WERI-Rb-1 (cell line): ENCODE data around the gene LTB4R2.

Experiments
- DNase-seq: peaks from one replicate; pipeline ENCODE4 v3.0.0-alpha.2; 2020
- H3K27ac ChIP-seq: fragments of 250-450 bp; sonication (Bioruptor Pico); 2 replicates; pipeline ENCODE4 v1.5.1; 2020; ENCODE audit warnings: mild to moderate bottlenecking, moderate library complexity
- H3K27me3 ChIP-seq: fragments of 250-450 bp; sonication (Bioruptor Pico); 2 replicates; pipeline ENCODE4 v1.5.1; 2021; ENCODE audit warnings: mild to moderate bottlenecking, low read depth, moderate library complexity; ENCODE audit not compliant: insufficient read depth, severe bottlenecking
- H3K36me3 ChIP-seq: fragments of 250-450 bp; sonication (Bioruptor Pico); 2 replicates; pipeline ENCODE4 v1.5.1; 2020; ENCODE audit warnings: mild to moderate bottlenecking, moderate library complexity
- H3K4me3 ChIP-seq: 2 replicates; pipeline ENCODE4 v1.5.1; 2011; ENCODE audit warnings: low read depth, mild to moderate bottlenecking, control low read depth, low read length
- H3K9me3 ChIP-seq: fragments of 250-450 bp; sonication (Bioruptor Pico); 2 replicates; pipeline ENCODE4 v1.5.1; 2021; ENCODE audit warnings: mild to moderate bottlenecking, moderate library complexity; ENCODE audit not compliant: severe bottlenecking
- TF ChIP-seq, protein P1 (sequence below): IDR thresholded peaks from 2 replicates; pipeline ENCODE4 v1.5.1; 2011; ENCODE audit warnings: low read depth, mild to moderate bottlenecking, control low read depth, inconsistent platforms, low read length

The LTB4R2 gene

DNA sequence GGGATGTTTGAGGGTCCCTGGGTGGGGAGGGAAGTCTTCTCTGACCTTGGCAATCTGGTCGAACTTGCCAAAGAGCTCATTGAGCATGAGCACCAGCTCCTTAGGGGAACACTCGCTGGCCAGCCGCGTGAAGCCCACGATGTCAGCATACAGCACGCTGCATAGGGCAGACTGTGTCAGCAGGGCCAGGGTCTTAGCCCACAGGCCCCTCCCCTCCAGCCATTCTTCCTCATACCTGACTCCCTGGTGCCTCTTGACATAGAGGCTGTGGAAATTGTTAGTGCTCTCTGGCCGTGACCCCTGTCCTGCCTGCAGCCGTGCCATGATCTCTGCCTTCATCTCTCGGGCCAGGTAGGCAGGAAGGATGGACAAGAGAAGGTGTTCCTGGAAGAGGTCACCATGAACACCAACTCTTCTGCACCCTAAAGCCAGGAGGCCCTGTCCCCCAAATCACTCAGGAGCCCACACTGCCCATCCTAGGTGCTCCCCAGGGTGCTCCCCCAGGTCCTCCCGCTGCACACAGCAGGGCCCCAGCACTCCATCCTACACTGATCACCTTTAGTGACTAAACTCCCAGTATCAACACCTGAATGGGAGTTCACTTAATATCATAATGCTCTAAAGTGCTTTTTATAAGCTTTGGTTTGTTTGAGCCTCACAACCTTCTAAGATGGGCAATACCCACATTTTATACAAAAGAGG, 21.2 kb downstream of the LTB4R2 start:
- Histone ChIP-seq H3K36me3 (no peaks in the 10 kb centered on the region), H3K9me3 (no peaks in the 10 kb centered on the region), H3K4me3 (no peak overlapping the region), H3K27me3 (peaks cover 2% of the 10 kb centered on the region), H3K27ac (no peak overlapping the region)
- TF ChIP-seq, protein P1, sequence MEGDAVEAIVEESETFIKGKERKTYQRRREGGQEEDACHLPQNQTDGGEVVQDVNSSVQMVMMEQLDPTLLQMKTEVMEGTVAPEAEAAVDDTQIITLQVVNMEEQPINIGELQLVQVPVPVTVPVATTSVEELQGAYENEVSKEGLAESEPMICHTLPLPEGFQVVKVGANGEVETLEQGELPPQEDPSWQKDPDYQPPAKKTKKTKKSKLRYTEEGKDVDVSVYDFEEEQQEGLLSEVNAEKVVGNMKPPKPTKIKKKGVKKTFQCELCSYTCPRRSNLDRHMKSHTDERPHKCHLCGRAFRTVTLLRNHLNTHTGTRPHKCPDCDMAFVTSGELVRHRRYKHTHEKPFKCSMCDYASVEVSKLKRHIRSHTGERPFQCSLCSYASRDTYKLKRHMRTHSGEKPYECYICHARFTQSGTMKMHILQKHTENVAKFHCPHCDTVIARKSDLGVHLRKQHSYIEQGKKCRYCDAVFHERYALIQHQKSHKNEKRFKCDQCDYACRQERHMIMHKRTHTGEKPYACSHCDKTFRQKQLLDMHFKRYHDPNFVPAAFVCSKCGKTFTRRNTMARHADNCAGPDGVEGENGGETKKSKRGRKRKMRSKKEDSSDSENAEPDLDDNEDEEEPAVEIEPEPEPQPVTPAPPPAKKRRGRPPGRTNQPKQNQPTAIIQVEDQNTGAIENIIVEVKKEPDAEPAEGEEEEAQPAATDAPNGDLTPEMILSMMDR = no peak
- DNase-seq = no peak

DNA sequence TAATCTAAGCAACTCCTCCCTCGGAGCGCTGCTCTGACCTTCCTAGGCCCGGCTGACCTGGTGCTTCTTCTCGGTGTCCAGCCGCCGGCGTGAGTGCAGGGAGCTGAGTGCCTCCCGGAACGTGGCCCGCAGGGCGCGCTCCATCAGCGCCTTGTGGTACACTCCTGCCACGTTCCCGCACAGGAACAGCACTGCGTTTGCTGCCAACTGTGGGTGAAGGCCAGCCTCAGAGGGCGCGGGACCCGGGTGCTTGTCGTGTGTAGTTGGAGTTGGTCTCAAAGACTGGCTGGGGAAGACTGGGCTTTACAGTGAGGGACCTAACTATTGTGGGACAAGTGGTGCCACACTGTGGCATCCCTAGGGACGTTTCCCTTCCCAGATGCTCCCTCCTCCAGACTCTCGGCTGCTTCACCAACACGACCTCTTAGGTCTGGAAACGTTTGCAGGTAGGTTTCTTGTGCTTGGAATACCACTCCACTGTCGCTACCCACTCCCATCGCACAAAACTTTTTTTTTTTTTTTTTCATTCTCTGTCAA, 21.9 kb downstream of the LTB4R2 start:
- Histone ChIP-seq H3K27ac (no peak overlapping the region), H3K27me3 (peaks cover 2% of the 10 kb centered on the region), H3K9me3 (no peaks in the 10 kb centered on the region), H3K36me3 (no peaks in the 10 kb centered on the region), H3K4me3 (no peak overlapping the region)
- no peak for DNase-seq
- TF ChIP-seq, protein P1 = no peak

DNA sequence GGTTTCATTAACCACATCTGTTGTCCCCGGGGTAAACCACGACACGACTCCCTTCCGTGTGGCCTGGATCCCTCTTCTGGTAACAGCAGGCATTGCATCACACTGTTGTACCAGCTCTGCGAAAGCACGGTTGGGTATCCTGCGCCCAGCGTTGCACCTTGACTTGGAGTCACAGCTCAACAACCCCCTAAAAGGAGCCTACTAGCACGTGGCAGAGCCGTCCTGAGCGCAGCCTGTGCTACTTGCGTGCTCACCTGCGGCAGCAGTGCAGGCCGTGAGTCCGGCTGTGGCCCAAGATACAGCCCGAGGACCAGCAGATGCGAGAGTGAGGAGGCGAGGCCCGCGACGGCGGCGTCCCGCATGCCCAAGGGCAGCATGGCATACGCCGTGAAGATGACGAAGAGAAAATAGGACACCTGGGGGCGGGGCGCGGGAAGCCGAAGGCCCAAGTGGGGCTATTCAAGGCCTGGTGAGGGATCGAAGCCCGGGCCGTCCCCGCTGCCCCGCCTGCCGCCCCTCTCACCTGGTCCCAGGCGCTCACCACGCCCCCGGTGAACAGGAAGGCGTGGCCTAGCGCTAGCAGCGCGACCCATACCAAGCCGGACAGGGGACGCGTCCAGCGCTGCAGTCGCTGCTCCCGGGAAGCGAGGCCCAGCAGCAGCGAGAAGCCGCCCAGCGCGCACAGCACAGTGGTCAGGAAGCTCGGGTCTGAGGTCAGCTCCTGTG, 22.5 kb downstream of the LTB4R2 start:
- DNase-seq = peak; percentile 69
- Histone ChIP-seq H3K27me3 (peaks cover 2% of the 10 kb centered on the region), H3K36me3 (no peaks in the 10 kb centered on the region), H3K4me3 (no peak overlapping the region), H3K27ac (no peak overlapping the region), H3K9me3 (no peaks in the 10 kb centered on the region)
- TF ChIP-seq, protein P1 = peak; percentile 77

DNA sequence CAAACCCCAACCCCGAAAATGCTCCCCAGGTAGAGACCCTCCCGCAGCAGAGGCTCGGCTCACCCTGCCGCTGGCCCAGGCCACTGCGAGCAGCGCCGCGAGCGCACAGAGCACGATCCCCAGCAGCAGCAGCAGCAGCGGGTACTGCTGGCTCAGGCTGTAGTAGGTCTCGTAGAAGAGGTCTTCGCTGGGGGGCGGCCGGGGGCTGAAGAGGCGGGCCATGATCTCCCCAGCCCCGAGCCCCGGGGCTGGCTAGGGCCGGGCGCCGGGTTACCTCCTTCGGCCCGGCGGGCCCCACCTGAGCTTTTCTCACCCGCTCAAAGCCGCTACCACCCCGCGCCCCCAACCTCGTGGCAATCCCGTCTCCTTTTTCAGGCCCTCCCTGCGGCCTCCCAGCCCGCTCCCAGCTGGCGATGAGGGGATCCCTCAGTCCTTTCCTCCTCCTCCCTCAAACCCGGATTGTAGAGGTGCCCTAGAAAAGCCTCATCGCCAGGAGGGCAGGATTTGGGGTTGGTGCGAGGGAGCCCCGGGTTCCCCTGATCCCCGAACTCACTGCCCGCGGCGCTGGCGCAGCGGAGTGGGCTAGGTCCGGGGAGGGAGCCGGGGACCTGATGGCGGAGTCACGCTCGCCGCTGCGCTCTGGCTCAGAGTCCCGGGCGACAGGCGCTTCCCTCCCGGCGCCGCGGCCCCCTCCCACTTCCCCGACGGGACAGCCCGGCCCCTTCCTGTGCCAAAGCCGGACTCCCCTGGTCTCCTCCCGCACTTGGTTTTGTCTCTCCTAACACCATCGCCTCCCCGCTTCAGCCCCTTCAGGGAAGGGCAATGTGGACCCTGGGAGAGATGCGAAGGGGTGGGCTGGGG, 24.7 kb downstream of the LTB4R2 start, which contains the start of gene ADCY4:
Gene ADCY4, minus strand, starts transcription at position 641 of the 861 bp plus-strand sequence. Its CDS starts 419 bp downstream, at position 222.
- Histone ChIP-seq H3K4me3 (no peak within 1 kb of the TSS), H3K9me3 (no peaks in the 10 kb centered on the region), H3K27me3 (peaks cover 2% of the 10 kb centered on the region), H3K27ac (no peak within 1 kb of the TSS), H3K36me3 (no peaks in the 10 kb centered on the region)
- TF ChIP-seq, protein P1 = no peak
- no peak for DNase-seq

DNA sequence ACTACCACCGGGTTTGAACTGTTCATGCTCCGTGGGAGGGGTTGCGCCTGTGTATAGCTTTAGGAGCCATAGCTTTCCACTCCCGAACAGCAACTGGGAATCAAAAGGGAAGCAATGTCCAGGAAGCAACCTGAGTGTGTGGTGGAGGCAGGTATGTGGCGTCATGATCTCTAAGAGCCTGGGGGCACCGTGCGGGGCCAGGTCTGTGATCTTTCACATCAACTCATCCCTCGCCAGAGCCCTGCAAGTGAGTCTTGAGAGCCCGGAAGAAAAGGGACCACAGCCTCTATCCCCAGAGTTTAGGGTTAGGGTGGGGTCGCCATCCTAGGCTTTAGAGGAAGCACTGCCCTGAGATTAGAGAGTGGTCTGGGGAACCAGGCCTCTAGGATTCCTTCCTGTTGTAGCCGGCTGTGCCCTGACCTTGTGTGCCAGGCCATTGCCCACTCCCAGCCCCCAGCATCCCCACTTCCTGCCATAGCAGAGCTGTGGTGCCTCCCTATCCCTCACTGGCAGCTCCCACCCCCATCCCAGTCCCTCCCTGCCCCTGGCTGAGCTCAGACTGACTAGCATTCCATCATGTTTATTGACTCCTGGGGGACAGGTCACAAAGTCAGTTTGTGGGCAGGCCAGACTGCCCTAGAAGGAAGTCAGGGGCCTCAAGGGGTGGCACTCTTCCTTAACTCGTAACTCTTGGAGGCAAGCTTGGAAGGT, 25.7 kb downstream of the LTB4R2 start:
- no peaks in the 10 kb centered on the region for H3K36me3 ChIP-seq
- H3K4me3 ChIP-seq = no peak overlapping the region
- no peak for DNase-seq
- H3K9me3 ChIP-seq = no peaks in the 10 kb centered on the region
- H3K27ac ChIP-seq = no peak overlapping the region
- TF ChIP-seq, protein P1 = no peak
- peaks cover 2% of the 10 kb centered on the region for H3K27me3 ChIP-seq
